HepG2 (cell line): ENCODE data around the gene TULP3. TPM values are rescaled to one million over a fixed set of nuclear protein-coding genes. Genes with fewer than 3 reads are reported as not detected.

Experiments used
- ATF1 ChIP-seq: IDR thresholded peaks from 2 replicates; pipeline ENCODE4 v1.6.1; 2016; ENCODE audit warnings: mild to moderate bottlenecking, control low read depth
- ATF4 ChIP-seq, 2 experiments: fragments of 450-650 bp in 1 of 2; sonication (generic) in 1 of 2; formaldehyde crosslinking; IDR thresholded peaks; 2 replicates each; pipeline versions ENCODE4 v1.5.0 to v1.8.0; 2020 to 2022; ENCODE audit warnings: mild to moderate bottlenecking in 1 of 2, missing genetic modification reagents in 1 of 2
- CEBPG ChIP-seq: IDR thresholded peaks from 2 replicates; pipeline ENCODE4 v1.6.1; 2016
- ELF3 ChIP-seq: IDR thresholded peaks from 2 replicates; pipeline ENCODE4 v1.6.1; 2016; ENCODE audit warnings: missing genetic modification reagents, missing compliant biosample characterization
- GATAD2A ChIP-seq: IDR thresholded peaks from 2 replicates; pipeline ENCODE4 v1.6.1; 2016
- HNF4G ChIP-seq, 2 experiments: sonication (generic) in 1 of 2; formaldehyde crosslinking in 1 of 2; IDR thresholded peaks; 2 replicates each; pipeline versions ENCODE4 v1.4.0 to v1.6.1; 2011 to 2020; ENCODE audit warnings: borderline replicate concordance in 2 of 2, low read depth in 2 of 2, mild to moderate bottlenecking in 2 of 2, low read length in 1 of 2, missing genetic modification reagents in 1 of 2, moderate library complexity in 1 of 2
- KLF12 ChIP-seq: sonication (generic); formaldehyde crosslinking; IDR thresholded peaks from 2 replicates; pipeline ENCODE4 v1.4.0; 2020; ENCODE audit warnings: missing genetic modification reagents, borderline replicate concordance
- RFXANK ChIP-seq: IDR thresholded peaks from 2 replicates; pipeline ENCODE4 v1.6.1; 2016
- SIX1 ChIP-seq: sonication (generic); formaldehyde crosslinking; IDR thresholded peaks from 2 replicates; pipeline ENCODE4 v1.4.0; 2020; ENCODE audit warnings: missing genetic modification reagents, borderline replicate concordance
- SOX5 ChIP-seq: IDR thresholded peaks from 2 replicates; pipeline ENCODE4 v1.6.1; 2016; ENCODE audit warnings: borderline replicate concordance
- TOE1 ChIP-seq: sonication (generic); formaldehyde crosslinking; IDR thresholded peaks from 2 replicates; pipeline ENCODE4 v1.4.0; 2020; ENCODE audit warnings: mild to moderate bottlenecking, missing genetic modification reagents
- ZBTB44 ChIP-seq: sonication (generic); formaldehyde crosslinking; IDR thresholded peaks from 2 replicates; pipeline ENCODE4 v1.4.0; 2020; ENCODE audit warnings: missing genetic modification reagents
- ZGPAT ChIP-seq: IDR thresholded peaks from 2 replicates; pipeline ENCODE4 v1.6.1; 2016; ENCODE audit warnings: mild to moderate bottlenecking
- ZNF160 ChIP-seq: sonication (generic); formaldehyde crosslinking; IDR thresholded peaks from 2 replicates; pipeline ENCODE4 v1.8.0; 2022; ENCODE audit warnings: mild to moderate bottlenecking, inconsistent platforms, missing genetic modification reagents
- ZNF281 ChIP-seq: sonication (generic); formaldehyde crosslinking; IDR thresholded peaks from 2 replicates; pipeline ENCODE4 v1.4.0; 2020; ENCODE audit warnings: missing genetic modification reagents, borderline replicate concordance
- ZNF292 ChIP-seq: sonication (generic); formaldehyde crosslinking; IDR thresholded peaks from 2 replicates; pipeline ENCODE4 v1.8.1; 2022; ENCODE audit warnings: mild to moderate bottlenecking, low read depth, missing genetic modification reagents, borderline replicate concordance
- ZNF326 ChIP-seq: sonication (generic); formaldehyde crosslinking; IDR thresholded peaks from 2 replicates; pipeline ENCODE4 v1.4.0; 2020; ENCODE audit warnings: missing genetic modification reagents, borderline replicate concordance
- ZNF687 ChIP-seq: sonication (generic); formaldehyde crosslinking; IDR thresholded peaks from 2 replicates; pipeline ENCODE4 v1.5.1; 2020; ENCODE audit warnings: mild to moderate bottlenecking, missing genetic modification reagents, moderate library complexity
- ZNF749 ChIP-seq: sonication (generic); formaldehyde crosslinking; IDR thresholded peaks from 2 replicates; pipeline ENCODE4 v1.8.0; 2022; ENCODE audit warnings: mild to moderate bottlenecking, missing genetic modification reagents, moderate library complexity, borderline replicate concordance
- polyA plus RNA-seq, 8 experiments: library from polyadenylated mRNA; depleted of rRNA in 3 of 8; stranded (reverse) in 7 of 8; unstranded in 1 of 8; fragments of >200 nt; fragmentation: Illumina TruSeq in 4 of 8; extraction: Trizol in 4 of 8; gene quantifications; 2 replicates each; pipeline versions ENCODE4 v1.2.1 to v1.2.3, GENCODE V29; 2011 to 2016; ENCODE audit warnings: low read depth in 4 of 8, missing spikeins in 1 of 8, mixed read lengths in 1 of 8; ENCODE audit not compliant: insufficient read depth in 1 of 8
- total RNA-seq, 5 experiments: library from RNA; depleted of rRNA; stranded (reverse); fragments of >200 nt; fragmentation: Illumina TruSeq; extraction: Trizol; gene quantifications; 2 replicates each; pipeline ENCODE4 v1.2.3, GENCODE V29; 2016; ENCODE audit warnings: low read depth in 1 of 5

TULP3 gene
- total and polyA plus RNA-seq, 2 of the 13 experiments (the other 11 are each of a cell fraction or from before 2014, with no cell fraction given): 11.2 to 13.2 TPM

- TF ChIP-seq GATAD2A (CRISPR knock-in tag) (peak; percentile 33; the same call in 1 of the 2 replicates), ZNF160 (CRISPR knock-in tag) (peak; percentile 12; the same call in 1 of the 2 replicates), HNF4G (IDR thresholded peaks at IDR 0.05; ENCODE audit: borderline replicate concordance, low read depth, low read length) (peak; percentile 50; the same call in 1 of the 2 replicates), HNF4G (CRISPR knock-in tag; IDR thresholded peaks at IDR 0.05; ENCODE audit: borderline replicate concordance, low read depth) (no peak), CEBPG (CRISPR knock-in tag) (peak; percentile 24; the same call in 1 of the 2 replicates), ZNF292 (CRISPR knock-in tag) (no peak), TOE1 (CRISPR knock-in tag) (no peak), SIX1 (no peak), ATF4 (CRISPR knock-in tag; IDR thresholded peaks at IDR 0.05) (peak in 1 of 2 experiments; percentile 58; a peak in 2 of 4 replicates), KLF12 (CRISPR knock-in tag) (peak; percentile 28; the same call in 1 of the 2 replicates), ATF1 (CRISPR knock-in tag) (0 out of 2 replicates have a peak, but pooled peaks have one; percentile 13), ZNF749 (CRISPR knock-in tag) (no peak), ZGPAT (CRISPR knock-in tag) (no peak), ELF3 (CRISPR knock-in tag) (0 out of 2 replicates have a peak, but pooled peaks have one; percentile 27), ZNF326 (CRISPR knock-in tag) (no peak), ZBTB44 (no peak), ZNF281 (peak; percentile 90), SOX5 (CRISPR knock-in tag) (peak; percentile 80; the same call in 1 of the 2 replicates), ZNF687 (CRISPR knock-in tag) (peak; percentile 64), RFXANK (CRISPR knock-in tag) (no peak)
These were observed 73.1 kb downstream of the TULP3 start (continued) for GRCh38 chr12:2963760-2964292.
